Measurements from ENCODE around the gene NPR1.

GRCh38 chr1:153705484-153705883 lies 27.0 kb downstream of the NPR1 start:
- TF ChIP-seq CTCF (IDR thresholded peaks at IDR 0.05; ENCODE audit: insufficient read depth, low read length, poor library complexity, severe bottlenecking) = no peak
- TF ChIP-seq EZH2phosphoT487 (conservative IDR thresholded peaks at IDR 0.05; ENCODE audit: low read length) = no peak
